ENCODE results near the gene PIK3CG. TPM values are rescaled to one million over a fixed set of nuclear protein-coding genes. Genes with fewer than 3 reads are reported as not detected.
A peak's percentile ranks its signal among the peaks of the same experiment; 100 is the strongest.

Gene PIK3CG
- total and polyA plus RNA-seq, 2 donors (not counting 1 experiment from before 2014, with no cell fraction given), result 0.09 TPM; not detected in 1

GRCh38 chr7:106869954-106870353 lies 4.9 kb downstream of the PIK3CG start:
- no peak overlapping the region for H3K27ac ChIP-seq (ENCODE audit: insufficient read depth, low read length)
- no peak overlapping the region for H3K4me3 ChIP-seq (replicated peaks in 1 of 4; ENCODE audit: control extremely low read depth in 1 of 4, insufficient read depth in 1 of 4, low read depth in 3 of 4, low read length in 4 of 4)
- H4K20me1 ChIP-seq (ENCODE audit: control insufficient read depth, extremely low read depth, insufficient read depth, low read length), result no peaks in the 10 kb centered on the region
- TF ChIP-seq EZH2 (IDR thresholded peaks at IDR 0.05; ENCODE audit: low read length, missing control alignments) (no peak), CTCF (conservative IDR thresholded peaks at IDR 0.05 in 1 of 2, IDR thresholded peaks at IDR 0.05 in 1 of 2; ENCODE audit: low read depth in 1 of 2, low read length in 2 of 2) (no peak)
- H3K79me2 ChIP-seq (ENCODE audit: control insufficient read depth, insufficient read depth, low read length), result no peaks in the 10 kb centered on the region
- H3K4me1 ChIP-seq (ENCODE audit: control insufficient read depth, extremely low read depth, insufficient read depth, low read length), result no peaks in the 10 kb centered on the region
- H3K4me2 ChIP-seq (ENCODE audit: extremely low read depth, insufficient read depth, low read length), result no peak overlapping the region
- no peak for DNase-seq (ENCODE audit: low read depth in 2 of 2)
- H2AFZ ChIP-seq (ENCODE audit: low read length), result no peak overlapping the region
- no peak overlapping the region for H3K9ac ChIP-seq (ENCODE audit: insufficient read depth, low read length)
- no peaks in the 10 kb centered on the region for H3K9me3 ChIP-seq (ENCODE audit: control insufficient read depth, insufficient read depth, low read depth, low read length)
- no peaks in the 10 kb centered on the region for H3K36me3 ChIP-seq (ENCODE audit: control insufficient read depth, insufficient read depth, low read length)
- no peaks in the 10 kb centered on the region for H3K27me3 ChIP-seq (ENCODE audit: control insufficient read depth, insufficient read depth, low read length)

GRCh38 chr7:106870528-106870927 lies 5.4 kb downstream of the PIK3CG start:
- Histone ChIP-seq H3K4me3 (replicated peaks in 1 of 4; ENCODE audit: control extremely low read depth in 1 of 4, insufficient read depth in 1 of 4, low read depth in 3 of 4, low read length in 4 of 4) (no peak overlapping the region), H3K79me2 (ENCODE audit: control insufficient read depth, insufficient read depth, low read length) (no peaks in the 10 kb centered on the region), H3K9me3 (ENCODE audit: control insufficient read depth, insufficient read depth, low read depth, low read length) (no peaks in the 10 kb centered on the region), H2AFZ (ENCODE audit: low read length) (no peak overlapping the region), H4K20me1 (ENCODE audit: control insufficient read depth, extremely low read depth, insufficient read depth, low read length) (no peaks in the 10 kb centered on the region), H3K36me3 (ENCODE audit: control insufficient read depth, insufficient read depth, low read length) (no peaks in the 10 kb centered on the region), H3K9ac (ENCODE audit: insufficient read depth, low read length) (no peak overlapping the region), H3K4me1 (ENCODE audit: control insufficient read depth, extremely low read depth, insufficient read depth, low read length) (no peaks in the 10 kb centered on the region), H3K27ac (ENCODE audit: insufficient read depth, low read length) (no peak overlapping the region), H3K4me2 (ENCODE audit: extremely low read depth, insufficient read depth, low read length) (no peak overlapping the region), H3K27me3 (ENCODE audit: control insufficient read depth, insufficient read depth, low read length) (no peaks in the 10 kb centered on the region)
- DNase-seq (ENCODE audit: low read depth in 2 of 2), result no peak
- TF ChIP-seq EZH2 (IDR thresholded peaks at IDR 0.05; ENCODE audit: low read length, missing control alignments) (no peak), CTCF (conservative IDR thresholded peaks at IDR 0.05 in 1 of 2, IDR thresholded peaks at IDR 0.05 in 1 of 2; ENCODE audit: low read depth in 1 of 2, low read length in 2 of 2) (no peak)

- DNase-seq (ENCODE audit: low read depth in 2 of 2), result peak; percentile 5 to 35
- H4K20me1 ChIP-seq (ENCODE audit: control insufficient read depth, extremely low read depth, insufficient read depth, low read length), result no peaks in the 10 kb centered on the region
- TF ChIP-seq EZH2 (IDR thresholded peaks at IDR 0.05; ENCODE audit: low read length, missing control alignments), result no peak
- no peak for TF ChIP-seq CTCF (conservative IDR thresholded peaks at IDR 0.05 in 1 of 2, IDR thresholded peaks at IDR 0.05 in 1 of 2; ENCODE audit: low read depth in 1 of 2, low read length in 2 of 2)
- no peaks in the 10 kb centered on the region for H3K27me3 ChIP-seq (ENCODE audit: control insufficient read depth, insufficient read depth, low read length)
- H3K36me3 ChIP-seq (ENCODE audit: control insufficient read depth, insufficient read depth, low read length), result no peaks in the 10 kb centered on the region
- H3K4me1 ChIP-seq (ENCODE audit: control insufficient read depth, extremely low read depth, insufficient read depth, low read length), result no peaks in the 10 kb centered on the region
- no peaks in the 10 kb centered on the region for H3K79me2 ChIP-seq (ENCODE audit: control insufficient read depth, insufficient read depth, low read length)
- H3K4me2 ChIP-seq (ENCODE audit: extremely low read depth, insufficient read depth, low read length), result no peak overlapping the region
- H3K4me3 ChIP-seq (replicated peaks in 1 of 4; ENCODE audit: control extremely low read depth in 1 of 4, insufficient read depth in 1 of 4, low read depth in 3 of 4, low read length in 4 of 4), result no peak overlapping the region
- no peak overlapping the region for H3K9ac ChIP-seq (ENCODE audit: insufficient read depth, low read length)
- no peaks in the 10 kb centered on the region for H3K9me3 ChIP-seq (ENCODE audit: control insufficient read depth, insufficient read depth, low read depth, low read length)
- H2AFZ ChIP-seq (ENCODE audit: low read length), result no peak overlapping the region
- no peak overlapping the region for H3K27ac ChIP-seq (ENCODE audit: insufficient read depth, low read length)
Observed at GRCh38 chr7:106870983-106871410, 5.9 kb downstream of the PIK3CG start.

Measured in fibroblast of lung (primary cell).